ENCODE results near the gene ABAT.
"Not testable (repeated sequence)": the region's sequence is repeated elsewhere in the genome, so short reads cannot be mapped to it uniquely, and the experiment has no call there.

ABAT gene

DNA sequence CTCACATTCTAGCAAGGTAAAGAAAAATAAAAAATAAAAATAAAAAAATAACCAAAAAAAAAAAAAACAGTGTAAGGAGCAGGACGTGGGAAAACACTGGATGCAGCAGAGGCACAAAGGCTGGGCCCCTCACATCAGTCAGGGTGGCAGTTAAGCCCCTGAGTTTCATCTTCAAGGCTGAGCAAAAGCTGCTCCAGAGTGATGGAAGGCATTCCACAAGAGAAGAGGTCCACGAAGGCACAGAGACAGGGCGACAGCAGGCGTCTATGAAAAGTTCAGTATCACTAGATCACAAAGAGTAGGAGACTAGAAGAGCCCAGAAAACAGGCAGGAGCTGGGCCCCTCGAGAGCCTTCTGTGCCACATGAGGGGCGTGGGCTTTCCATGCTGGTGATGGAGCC lies 111.0 kb downstream of the ABAT start:
- no peak for DNase-seq (ENCODE audit: low read depth in 2 of 2)

DNA sequence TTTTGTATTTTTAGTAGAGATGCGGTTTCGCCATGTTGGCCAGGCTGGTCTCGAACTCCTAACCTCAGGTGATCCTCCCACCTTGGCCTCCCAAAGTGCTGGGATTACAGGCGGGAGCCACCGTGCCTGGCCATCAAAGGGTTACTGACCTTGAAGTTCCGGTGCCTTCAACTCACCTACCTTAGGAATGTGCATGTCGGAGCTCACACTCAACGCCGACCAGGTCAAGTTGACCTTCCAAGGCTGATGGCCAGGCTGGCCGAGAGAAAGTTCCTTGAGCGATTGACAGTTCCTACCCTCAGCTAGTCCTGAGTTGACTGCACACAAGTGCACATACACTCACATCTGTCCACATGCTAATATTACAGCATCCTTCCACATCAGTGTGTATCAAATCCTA lies 111.9 kb downstream of the ABAT start:
- DNase-seq (ENCODE audit: low read depth in 2 of 2) = not testable (repeated sequence)

DNA sequence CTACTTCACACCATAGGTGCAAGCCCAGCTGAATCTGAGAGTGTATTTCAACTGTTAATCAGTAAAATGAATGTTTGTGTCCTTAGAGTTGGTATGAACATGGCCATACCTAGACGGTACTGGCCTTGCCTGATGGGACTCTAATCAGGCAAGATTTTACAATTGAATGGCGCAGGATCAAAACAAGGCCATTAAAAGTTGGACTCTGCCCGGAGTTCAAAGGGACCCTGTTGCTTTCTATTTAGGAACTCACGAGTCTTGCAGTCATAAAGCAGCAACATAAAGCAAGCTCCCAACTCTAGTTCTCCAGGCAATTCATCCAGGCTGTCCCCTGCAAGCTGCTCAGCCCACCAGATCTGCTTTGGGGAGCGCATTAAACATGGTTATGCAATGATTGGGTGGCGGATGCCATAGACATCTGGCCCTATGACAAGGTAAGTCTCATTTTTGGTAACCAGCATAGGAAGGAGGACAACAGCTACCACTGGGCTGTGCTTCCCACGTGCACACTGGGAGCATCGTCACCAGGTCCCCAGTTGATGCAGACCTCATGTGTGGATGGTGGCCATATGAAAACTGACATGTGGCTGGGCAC lies 114.3 kb downstream of the ABAT start:
- DNase-seq (ENCODE audit: low read depth in 2 of 2) = no peak

DNA sequence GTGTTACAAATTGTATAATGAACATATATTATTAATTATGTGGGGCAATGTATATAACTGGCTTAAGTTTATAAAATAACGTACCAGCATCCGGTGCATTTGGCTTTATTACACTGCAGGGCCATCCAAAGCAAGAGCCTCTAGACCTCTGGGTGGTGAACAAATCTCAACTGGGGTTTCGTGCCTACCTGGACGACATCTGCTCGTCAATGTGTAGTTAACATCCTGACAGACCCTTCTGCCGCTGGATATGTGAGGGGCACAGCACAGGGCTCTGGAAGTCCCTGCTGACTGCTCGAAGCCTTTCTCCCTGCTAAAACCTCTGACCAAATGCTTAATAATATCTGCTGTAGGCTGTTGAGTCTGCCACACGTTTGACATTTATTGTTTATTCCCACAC lies 120.7 kb downstream of the ABAT start:
- DNase-seq (ENCODE audit: low read depth in 2 of 2) = no peak

DNA sequence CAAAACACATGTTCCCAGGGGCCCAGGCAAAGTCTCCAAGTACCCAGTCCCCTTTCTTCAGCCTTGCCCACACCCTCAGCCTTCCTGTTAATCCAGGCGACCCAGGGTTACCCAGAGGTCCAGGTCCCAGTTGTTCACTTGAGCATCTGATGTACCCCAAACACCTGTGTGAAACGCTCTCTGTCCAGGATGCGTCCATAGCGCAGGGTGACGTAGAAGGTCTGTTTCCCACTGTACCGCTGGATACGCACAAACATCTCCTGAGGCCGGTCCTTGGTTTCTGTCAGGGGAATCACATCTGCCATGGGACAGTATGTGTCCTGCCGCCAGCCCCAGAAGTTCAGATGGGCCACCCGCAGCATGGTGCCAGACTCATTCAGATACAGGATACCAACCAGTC lies 121.4 kb downstream of the ABAT start:
- DNase-seq (ENCODE audit: low read depth in 2 of 2) = no peak

DNA sequence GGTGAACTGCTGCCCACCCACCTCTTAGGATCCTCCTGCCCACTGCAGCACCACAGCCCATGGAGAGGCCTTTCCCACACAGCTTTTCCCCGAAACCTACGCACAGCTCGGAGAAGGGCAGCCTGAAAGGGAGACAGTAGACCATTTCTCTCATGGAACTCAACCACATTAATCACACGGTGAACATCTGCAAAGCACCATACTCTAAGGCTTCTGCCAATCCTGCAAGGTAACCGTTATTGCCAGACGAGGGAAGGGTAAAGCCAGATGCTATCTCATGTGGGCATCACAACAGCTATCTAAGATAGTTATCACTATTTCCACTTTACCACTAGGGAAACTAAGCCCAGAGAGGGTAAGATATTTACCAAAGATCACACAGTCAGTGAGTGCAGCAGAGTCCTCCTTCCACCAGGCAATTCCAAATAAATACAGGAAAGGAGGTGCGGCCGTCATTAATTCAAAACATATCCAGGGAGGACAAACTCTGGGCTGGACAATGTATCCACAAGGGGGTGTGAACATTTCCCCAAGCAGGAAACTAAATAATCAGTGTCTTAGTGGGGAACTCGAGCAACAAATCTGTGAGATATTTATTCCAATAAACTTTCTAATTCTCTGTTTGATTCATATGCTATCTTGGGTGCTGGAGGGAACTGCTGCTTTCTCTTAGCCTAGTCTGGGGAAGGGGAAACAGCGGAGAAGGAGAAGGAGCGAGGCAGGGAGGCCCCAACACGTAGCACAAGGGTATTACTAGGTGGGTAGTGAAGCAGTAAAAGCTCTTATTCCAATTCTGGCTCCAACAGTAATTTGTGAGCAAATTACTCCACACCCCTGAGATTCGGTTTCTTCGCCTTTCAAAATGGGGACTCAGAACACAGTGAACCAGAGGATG lies 122.3 kb downstream of the ABAT start:
- DNase-seq (ENCODE audit: low read depth in 2 of 2) = no peak

DNA sequence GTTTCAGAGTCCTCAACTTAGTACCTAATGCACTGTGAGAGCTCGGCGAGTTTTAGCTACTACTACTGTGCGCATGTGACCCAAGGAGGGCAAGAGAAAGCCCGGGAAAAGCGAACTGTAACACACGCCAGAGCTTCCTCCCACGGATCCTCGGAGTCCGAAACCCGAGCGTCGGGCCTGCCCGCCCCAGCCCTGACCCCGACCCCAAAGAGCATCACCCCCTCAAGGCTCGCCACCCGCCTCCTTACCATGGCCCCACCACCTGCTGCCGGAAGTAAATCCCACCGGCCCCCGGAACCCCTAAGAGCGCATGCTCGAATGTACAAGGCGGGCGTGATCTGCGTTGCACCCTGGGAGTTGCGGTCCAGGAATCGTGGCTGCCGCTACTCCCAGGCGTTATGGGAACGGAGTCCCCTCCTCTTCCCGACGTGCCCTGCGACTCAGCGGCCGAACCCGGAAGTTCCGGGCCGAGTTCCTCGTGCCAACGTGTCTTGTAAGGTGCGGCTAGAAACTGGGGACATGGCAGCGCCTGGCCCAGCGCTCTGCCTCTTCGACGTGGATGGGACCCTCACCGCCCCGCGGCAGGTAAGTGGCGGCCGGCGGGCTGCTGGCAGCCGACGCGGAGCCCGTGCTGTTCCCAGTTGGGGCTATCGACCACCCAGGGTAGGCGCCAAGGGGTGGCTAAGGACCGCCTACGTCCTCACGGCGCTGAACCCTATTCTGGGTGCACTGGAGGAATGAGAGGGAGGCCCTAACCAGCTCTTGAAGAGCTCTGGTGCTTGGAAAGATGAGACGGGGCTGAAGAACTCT lies 123.2 kb downstream of the ABAT start, which contains the start of the genes PMM2 and TMEM186:
Gene PMM2, plus strand, starts transcription at position 476 of the 810 bp plus-strand sequence. Its CDS starts 44 bp downstream, at position 520.
Gene TMEM186, minus strand, starts transcription at position 276 of the 810 bp plus-strand sequence. Its CDS starts 25 bp downstream, at position 251.
- DNase-seq (ENCODE audit: low read depth in 2 of 2) = peak; percentile 91 to 94

DNA sequence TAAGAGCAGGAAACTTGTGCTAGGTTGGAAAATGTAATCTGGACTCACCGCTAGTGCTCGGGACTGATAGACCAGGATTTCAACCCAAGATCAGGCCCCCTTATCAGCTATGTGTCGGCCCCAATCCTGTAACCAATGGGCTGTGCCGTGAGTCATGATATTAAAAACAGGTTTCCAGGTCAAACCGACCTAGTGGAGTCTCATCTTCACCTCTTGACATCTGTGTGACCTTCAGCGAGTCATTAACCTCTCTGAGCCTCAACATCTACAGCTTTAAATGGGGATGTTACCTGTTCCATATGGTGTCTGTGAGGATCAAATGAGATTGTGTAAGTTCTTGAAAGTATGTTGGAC lies 123.7 kb downstream of the ABAT start:
- no peak for DNase-seq (ENCODE audit: low read depth in 2 of 2)

DNA sequence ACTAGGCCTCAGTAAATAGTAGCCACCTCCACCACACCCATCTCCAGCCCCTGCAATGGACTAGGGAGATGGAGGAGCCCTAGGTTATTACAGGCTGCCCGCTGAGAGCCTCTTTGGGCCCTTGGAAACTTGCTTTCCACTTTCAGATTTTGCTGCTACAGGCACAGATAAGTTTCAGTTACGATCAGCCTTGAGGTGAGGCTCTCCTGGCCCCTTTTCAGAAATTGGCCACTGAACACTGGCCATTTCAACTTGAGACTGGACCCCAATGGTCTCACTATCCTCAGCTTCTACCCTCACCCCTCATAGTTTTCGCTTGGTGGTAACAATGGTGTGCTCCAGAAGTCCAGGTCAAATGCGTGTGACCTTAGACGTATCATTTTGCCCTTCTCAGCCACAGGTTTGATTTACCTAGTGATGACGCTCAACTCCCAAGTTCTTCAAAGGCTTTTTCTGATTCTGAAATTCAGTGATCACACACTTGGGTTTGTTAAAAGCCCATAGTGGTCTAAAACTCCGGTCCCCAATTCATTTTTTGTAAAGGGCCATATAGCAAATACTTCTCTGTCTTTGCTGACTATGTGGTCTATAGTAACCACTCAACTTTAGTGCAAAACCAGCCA lies 124.2 kb downstream of the ABAT start:
- DNase-seq (ENCODE audit: low read depth in 2 of 2) = no peak

DNA sequence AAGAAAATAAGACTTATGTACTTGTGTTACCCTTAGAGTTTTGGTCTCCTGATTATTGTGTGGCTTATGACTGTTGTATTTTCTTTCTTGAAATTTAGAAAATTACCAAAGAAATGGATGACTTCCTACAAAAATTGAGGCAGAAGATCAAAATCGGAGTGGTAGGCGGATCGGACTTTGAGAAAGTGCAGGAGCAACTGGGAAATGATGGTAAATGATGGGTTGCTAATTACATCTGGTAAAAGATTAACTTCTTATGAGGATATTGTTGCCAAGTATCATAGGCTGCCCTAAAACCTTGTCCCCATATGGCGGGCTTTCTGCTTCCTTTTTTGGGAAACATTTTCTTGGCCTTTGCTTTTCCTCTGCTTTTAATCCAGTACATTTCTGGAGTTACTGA lies 127.3 kb downstream of the ABAT start:
- no peak for DNase-seq (ENCODE audit: low read depth in 2 of 2)

DNA sequence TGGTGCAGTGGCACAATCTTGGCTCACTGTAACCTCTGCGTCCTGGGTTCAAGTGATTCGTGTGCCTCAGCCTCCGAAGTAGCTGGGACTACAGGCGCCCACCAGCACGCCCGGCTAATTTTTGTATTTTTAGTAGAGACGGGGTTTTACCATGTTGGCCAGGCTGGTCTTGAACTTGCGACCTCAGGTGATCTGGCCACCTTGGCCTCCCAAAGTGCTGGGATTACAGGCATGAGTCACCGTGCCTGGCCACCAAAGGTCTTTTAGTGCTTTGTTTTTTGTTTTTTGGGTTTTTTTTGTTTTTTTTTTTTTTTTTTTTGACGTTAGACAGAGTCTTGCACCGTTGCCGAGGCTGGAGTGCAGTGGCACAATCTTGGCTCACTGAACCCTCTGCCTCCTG lies 129.3 kb downstream of the ABAT start:
- not testable (repeated sequence) for DNase-seq (ENCODE audit: low read depth in 2 of 2)

DNA sequence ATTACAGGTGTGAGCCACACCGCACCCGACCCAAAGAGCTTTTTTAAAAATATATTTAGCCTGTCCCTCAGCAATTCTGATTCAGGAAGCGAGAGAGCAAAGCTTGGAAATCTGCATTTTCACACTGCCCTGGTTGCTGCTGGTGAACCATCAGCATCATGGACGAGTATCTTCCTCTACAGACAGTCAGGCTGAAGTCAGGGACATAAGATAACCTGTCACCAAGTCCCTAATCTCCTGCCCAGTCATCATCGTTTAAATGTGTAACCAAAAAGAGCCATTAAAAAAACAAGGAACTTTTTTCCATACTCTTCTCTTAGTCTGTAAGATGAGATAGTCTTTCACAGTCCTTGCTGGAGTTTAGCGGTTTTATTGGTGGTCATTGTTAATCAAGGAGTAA lies 129.9 kb downstream of the ABAT start:
- no peak for DNase-seq (ENCODE audit: low read depth in 2 of 2)

DNA sequence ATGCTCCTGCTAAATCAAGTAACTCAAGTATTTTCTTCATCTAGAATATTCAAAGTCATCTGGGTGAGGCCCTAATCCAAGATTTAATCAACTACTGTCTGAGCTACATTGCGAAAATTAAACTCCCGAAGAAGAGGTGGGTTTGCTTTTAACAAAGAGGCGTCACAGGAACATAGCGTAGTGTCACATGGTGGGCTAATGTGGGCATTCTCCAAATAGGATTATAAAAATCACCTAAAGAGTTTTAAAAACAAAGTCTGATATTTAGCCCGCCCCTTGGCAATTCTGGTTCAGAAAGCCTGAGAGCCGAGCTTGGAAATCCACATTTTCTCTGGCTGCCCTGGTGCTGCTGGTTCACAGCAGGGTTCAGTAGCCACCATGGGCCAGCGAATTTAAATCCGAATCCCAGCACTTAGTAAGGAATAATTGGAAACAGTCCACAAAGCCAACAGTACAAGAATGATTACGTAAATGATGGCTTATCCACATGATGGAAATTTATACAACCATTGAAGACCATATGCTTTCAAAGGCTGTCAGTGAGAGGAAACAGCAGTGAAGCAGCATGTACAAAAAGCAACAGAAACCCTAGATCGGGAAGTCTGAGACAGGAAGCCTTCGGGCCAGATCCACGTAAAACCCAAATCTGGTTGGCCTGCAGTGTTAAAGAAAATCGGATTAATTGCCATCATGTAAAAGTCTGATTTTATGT lies 132.0 kb downstream of the ABAT start:
- DNase-seq (ENCODE audit: low read depth in 2 of 2) = no peak

DNA sequence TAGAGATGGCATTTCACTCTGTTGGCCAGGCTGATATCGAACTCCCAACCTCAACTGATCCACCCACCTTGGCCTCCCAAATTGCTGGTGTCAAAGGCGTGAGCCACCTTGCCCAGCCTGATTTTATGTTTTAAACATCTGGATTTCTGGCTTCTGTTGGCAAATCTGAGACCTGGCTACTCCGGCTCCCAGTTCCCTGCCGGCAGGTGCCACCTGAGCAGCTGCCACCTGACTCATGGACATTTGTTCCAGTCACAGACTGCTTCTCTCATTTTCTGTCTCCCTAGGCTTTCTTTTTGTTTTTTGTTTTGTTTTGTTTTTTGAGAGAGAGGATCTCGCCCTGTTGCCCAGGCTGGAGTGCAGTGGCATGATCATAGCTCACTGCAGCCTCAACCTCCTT lies 132.8 kb downstream of the ABAT start:
- DNase-seq (ENCODE audit: low read depth in 2 of 2) = no peak

DNA sequence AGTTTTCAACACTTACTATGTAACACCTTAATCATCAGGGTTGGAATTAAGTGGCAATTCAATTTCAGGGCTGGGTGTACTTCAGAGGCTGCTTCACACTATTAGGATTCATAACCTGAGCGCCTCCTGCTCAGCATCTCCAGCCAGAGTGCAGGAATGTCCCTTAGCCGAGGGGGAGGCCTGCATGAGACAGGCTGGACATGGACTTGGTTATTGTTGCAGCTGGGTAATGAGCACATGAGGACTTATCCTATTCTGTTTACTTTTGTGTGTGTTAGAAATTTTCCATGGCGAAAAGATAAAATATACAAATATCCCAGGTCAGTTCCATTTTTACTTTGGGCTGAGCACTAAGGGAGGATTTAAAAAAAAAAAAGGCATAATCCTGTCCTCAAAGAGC lies 133.6 kb downstream of the ABAT start:
- no peak for DNase-seq (ENCODE audit: low read depth in 2 of 2)

DNA sequence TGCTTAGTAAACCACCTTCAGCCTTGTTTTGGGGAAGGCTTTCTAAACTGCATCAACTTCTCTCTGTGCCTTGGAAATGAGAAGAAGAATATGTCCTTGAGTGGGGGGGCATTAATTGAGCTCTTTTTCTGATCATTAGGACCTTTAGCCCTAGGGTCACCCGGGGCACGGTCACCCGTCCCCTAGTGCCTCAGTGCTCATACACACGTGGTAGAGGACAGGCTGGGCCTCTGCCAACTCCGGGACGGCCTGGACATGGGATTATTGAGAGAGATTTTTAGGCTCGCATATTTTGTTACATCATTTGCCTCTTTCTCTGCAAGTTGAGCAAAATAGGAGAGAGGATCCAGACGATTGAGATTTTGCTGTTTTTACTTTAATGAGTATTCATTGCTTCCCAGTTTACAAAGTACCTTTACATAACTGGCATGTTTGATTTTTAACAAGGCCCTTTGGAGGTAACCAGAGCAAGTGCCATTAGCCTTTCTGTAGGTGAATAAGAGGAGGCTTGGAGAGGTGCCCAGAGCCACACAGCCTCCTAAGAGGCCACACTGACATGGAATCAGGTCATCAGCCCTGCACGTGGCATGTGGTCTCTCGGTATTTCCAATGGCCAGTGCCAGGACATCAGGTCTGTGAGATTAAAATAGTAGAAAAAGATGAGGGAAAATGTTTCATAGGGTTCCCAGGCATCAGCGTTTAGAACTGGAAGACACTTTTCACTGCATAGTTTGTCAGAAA lies 134.4 kb downstream of the ABAT start:
- no peak for DNase-seq (ENCODE audit: low read depth in 2 of 2)

DNA sequence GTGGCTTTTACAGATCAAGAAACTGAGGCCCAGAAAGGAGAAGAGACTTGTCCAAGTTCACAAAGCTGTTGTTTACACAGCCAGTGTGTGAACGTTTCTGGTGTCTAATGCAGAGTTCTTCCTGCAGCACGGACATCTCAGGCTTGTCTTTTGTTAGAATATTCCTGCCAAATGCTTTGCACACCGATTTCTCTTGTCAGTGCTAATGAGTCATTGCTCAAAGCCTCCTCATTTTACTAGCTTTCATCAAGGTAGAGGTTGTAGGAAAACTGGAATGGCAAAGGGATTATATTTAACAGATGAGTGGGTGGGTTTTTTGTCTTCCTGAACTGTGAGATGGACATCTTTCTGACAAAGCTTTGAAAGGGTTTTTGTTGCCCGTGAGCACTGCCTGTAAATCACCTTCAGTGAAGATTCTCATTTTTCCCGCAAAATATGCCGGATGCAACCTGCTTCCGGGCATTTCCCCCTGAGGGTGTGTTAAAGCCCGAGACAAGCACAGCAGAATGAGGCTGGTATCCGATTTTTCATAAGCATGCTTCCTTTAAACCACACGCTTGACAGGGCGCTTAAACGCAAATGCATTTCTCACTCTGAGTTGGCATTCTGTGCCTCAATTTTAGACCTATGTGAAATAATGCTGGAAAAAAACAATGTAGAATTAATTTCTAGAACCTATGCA lies 137.9 kb downstream of the ABAT start:
- no peak for DNase-seq (ENCODE audit: low read depth in 2 of 2)

DNA sequence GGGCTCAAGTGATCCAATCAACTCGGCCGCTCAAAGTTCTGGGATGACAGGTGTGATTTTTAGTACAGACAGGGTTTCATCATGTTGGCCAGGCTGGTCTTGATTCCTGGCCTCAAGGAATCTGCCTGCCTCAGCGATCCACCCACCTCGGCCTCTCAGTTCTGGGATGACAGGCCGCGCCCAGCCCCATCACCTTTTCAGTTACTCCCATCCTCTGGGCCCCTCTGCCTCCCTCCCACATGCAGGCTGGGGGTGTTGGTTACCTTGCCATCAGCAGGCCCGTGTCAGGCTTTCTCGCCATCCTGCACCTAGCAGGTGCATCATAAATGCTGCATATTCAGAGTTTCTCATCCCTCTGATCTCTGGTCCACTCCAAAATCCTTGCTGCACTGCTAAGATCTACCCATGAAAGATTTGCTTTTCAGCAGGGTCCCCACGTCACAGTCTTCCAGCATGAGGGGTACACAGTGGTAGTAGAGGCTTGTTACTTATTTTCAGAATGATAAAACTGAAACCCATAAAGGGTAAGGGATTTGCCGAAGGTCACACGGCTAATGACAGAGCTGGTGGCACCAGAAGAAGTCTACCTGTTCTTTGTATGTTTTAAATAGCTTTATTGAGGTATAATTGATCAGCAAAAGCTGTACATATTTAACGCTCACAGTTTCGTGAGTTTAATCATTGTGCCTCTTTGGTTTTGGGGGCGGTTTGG lies 139.8 kb downstream of the ABAT start:
- DNase-seq (ENCODE audit: low read depth in 2 of 2) = no peak

DNA sequence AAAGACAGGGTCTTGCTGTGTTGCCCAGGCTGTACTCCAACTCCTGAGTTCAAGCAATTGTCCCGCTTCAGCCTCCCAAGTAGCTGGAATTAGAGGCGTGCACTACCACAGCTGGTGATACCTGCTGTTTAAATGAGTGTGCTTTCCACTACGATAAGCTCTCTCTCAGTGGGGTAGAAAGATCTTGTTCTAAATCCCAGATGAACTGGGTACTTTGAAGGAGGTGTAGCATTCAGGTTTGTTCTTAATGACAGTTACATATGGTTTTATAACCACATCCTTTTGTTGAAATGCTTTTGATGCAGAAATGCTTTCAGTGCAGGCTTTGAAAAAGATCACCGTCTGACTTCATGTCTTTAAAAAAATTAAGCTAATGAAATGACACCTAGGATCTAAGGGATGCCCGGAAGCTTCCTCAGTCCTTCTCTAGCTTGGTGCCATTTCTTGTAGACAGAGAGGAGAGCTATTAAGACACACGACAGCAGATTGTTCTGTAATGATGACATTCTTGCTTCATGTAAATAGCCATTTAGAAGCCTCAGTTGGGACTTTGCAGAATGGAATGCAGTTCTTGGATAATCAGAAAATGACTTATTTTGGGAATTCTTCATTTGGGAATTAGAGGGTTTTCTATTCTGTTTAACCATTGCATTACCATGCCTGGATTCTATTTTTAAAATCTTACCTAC lies 142.7 kb downstream of the ABAT start:
- DNase-seq (ENCODE audit: low read depth in 2 of 2) = no peak

Measured in stimulated activated CD4-positive, alpha-beta T cell treated with anti-CD3 and anti-CD28 coated beads, Interleukin-4, amount 100 ng/mL, for 48 hours (primary cell).